Parathyroid adenoma (tissue), 2 donors: ENCODE data around the gene DYSF.

ENCODE experiments used
- H2AFZ ChIP-seq: fragments of 300-600 bp; sonication (generic); one replicate; pipeline ENCODE4 v1.7.0; 2017; ENCODE audit warnings: antibody characterized with exemption, mild to moderate bottlenecking
- H3K27ac ChIP-seq: fragments of 300-600 bp; sonication (generic); one replicate; pipeline ENCODE4 v1.7.0; 2017
- H3K27me3 ChIP-seq: fragments of 300-600 bp; sonication (generic); one replicate; pipeline ENCODE4 v1.7.0; 2017; ENCODE audit warnings: low read length; ENCODE audit not compliant: control insufficient read depth, insufficient read depth
- H3K36me3 ChIP-seq: fragments of 300-600 bp; sonication (generic); one replicate; pipeline ENCODE4 v1.7.0; 2017; ENCODE audit warnings: low read length; ENCODE audit not compliant: control insufficient read depth, insufficient read depth
- H3K4me1 ChIP-seq: fragments of 300-600 bp; sonication (generic); one replicate; pipeline ENCODE4 v1.7.0; 2017; ENCODE audit warnings: control low read depth
- H3K4me2 ChIP-seq: fragments of 300-600 bp; sonication (generic); one replicate; pipeline ENCODE4 v1.7.0; 2017; ENCODE audit warnings: low read length
- H3K4me3 ChIP-seq: fragments of 300-600 bp; sonication (generic); one replicate; pipeline ENCODE4 v1.7.0; 2017; ENCODE audit warnings: low read depth, low read length
- H3K79me2 ChIP-seq: fragments of 300-600 bp; sonication (generic); one replicate; pipeline ENCODE4 v1.7.0; 2017; ENCODE audit warnings: control low read depth
- H3K9ac ChIP-seq: fragments of 300-600 bp; sonication (generic); one replicate; pipeline ENCODE4 v1.7.0; 2017; ENCODE audit warnings: mild to moderate bottlenecking
- H3K9me3 ChIP-seq: fragments of 300-600 bp; sonication (generic); one replicate; pipeline ENCODE4 v1.7.0; 2017; ENCODE audit warnings: low read length; ENCODE audit not compliant: control insufficient read depth
- TF ChIP-seq, protein P1 (sequence below): fragments of 300-600 bp; sonication (generic); IDR thresholded peaks from one replicate; pipeline ENCODE4 v1.7.0; 2017; ENCODE audit warnings: antibody characterized with exemption, mild to moderate bottlenecking
- donor health status: primary hyperparathyroidism.

The DYSF gene

DNA sequence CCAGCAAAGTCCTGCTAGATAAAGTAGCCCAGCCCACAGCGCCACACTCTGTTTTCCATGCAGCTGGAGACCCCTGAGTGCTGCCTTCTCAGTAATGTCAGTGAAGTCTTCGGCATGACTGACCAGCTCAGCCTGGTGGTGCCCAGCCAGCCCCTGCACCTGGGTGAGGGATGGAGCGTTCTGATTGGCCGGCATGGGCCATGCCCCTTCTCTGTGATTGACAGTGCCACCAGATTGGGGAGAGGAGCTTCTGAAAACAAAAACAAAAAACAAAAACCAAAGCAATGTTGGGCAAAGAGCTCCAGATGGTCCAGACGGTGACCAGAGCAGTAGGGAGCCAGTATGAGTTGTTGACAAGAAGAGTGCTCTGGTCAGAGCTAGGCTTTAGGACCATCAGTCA lies 122.6 kb downstream of the DYSF start:
- Histone ChIP-seq H3K27me3 (no peaks in the 10 kb centered on the region), H3K36me3 (no peaks in the 10 kb centered on the region), H3K4me3 (no peak overlapping the region), H3K4me1 (no peaks in the 10 kb centered on the region), H3K79me2 (no peaks in the 10 kb centered on the region), H3K9me3 (no peaks in the 10 kb centered on the region), H2AFZ (no peak overlapping the region), H3K4me2 (no peak overlapping the region), H3K27ac (no peak overlapping the region), H3K9ac (no peak overlapping the region)
- TF ChIP-seq, protein P1, sequence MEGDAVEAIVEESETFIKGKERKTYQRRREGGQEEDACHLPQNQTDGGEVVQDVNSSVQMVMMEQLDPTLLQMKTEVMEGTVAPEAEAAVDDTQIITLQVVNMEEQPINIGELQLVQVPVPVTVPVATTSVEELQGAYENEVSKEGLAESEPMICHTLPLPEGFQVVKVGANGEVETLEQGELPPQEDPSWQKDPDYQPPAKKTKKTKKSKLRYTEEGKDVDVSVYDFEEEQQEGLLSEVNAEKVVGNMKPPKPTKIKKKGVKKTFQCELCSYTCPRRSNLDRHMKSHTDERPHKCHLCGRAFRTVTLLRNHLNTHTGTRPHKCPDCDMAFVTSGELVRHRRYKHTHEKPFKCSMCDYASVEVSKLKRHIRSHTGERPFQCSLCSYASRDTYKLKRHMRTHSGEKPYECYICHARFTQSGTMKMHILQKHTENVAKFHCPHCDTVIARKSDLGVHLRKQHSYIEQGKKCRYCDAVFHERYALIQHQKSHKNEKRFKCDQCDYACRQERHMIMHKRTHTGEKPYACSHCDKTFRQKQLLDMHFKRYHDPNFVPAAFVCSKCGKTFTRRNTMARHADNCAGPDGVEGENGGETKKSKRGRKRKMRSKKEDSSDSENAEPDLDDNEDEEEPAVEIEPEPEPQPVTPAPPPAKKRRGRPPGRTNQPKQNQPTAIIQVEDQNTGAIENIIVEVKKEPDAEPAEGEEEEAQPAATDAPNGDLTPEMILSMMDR: no peak

DNA sequence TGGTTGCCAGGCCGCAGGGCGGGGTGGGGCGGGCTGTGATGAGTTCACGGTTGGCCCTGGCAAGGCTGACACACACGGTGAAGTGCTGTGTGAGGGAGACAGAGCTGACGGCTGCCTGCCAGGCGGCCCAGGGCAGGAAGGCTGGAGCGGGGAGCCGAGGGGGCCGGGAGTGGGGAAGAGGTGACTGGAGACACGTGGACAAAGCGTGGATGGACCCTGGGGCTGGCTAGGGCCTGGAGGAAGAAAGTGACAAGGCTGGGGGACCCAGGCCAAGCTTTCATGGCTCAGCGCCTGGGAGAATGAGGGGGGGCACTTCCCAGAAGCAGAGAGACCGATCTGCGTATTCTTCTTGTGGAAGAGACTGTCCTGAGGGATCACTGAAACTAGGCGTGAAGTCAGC lies 123.2 kb downstream of the DYSF start:
- H3K79me2 ChIP-seq: no peaks in the 10 kb centered on the region
- H3K4me1 ChIP-seq: no peaks in the 10 kb centered on the region
- no peak overlapping the region for H3K27ac ChIP-seq
- H3K4me3 ChIP-seq: no peak overlapping the region
- H3K27me3 ChIP-seq: no peaks in the 10 kb centered on the region
- no peaks in the 10 kb centered on the region for H3K9me3 ChIP-seq
- H3K36me3 ChIP-seq: no peaks in the 10 kb centered on the region
- H2AFZ ChIP-seq: no peak overlapping the region
- no peak overlapping the region for H3K4me2 ChIP-seq
- no peak overlapping the region for H3K9ac ChIP-seq
- TF ChIP-seq, protein P1: no peak

DNA sequence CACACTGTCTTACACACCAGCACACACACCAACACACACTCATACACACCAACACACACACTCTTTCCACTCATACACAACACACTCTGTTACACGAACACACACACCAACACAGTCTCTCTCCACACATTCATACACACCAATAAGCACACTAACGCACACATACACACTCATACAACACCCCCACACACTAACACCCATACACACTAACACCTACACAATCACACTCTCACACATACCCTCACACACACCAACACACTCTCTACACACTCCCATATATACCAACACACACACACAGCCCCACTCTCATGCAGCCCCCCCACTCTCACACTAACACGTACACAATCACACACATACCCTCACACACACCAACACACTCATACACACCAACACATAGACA lies 123.8 kb downstream of the DYSF start:
- Histone ChIP-seq H3K79me2 (no peaks in the 10 kb centered on the region), H3K9ac (no peak overlapping the region), H3K4me2 (no peak overlapping the region), H3K4me1 (no peaks in the 10 kb centered on the region), H3K36me3 (no peaks in the 10 kb centered on the region), H3K27me3 (no peaks in the 10 kb centered on the region), H2AFZ (no peak overlapping the region), H3K9me3 (no peaks in the 10 kb centered on the region), H3K4me3 (no peak overlapping the region), H3K27ac (no peak overlapping the region)
- TF ChIP-seq, protein P1: no peak

DNA sequence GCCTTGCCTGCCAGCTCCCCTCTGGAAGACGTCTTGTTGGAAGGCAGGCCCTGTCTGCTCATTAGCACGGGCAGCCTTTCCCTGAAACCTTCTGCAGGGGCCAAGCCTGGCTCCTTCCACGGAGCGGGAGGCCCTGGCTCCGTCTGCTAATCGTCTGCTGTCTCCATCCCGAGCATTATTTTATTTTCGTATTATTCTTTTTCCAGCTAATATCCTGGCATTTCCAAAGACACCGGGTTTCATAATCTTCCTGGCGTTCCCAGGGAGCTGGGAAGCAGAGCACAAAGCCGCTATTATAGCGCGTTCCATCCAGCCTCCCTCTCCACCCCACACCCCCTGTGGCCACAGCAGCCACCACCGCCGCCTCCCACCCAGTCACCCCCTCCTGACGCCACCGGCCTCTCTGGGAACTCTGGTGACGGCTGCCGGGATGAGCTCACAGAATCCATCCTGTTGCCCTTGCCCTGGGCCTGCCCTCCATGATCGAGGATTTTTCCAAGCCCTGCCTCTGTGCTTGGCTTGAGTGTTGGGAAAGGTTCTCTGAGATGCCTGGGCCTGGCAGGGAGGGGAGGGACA lies 125.5 kb downstream of the DYSF start:
- H3K79me2 ChIP-seq: no peaks in the 10 kb centered on the region
- H3K27me3 ChIP-seq: no peaks in the 10 kb centered on the region
- H3K36me3 ChIP-seq: no peaks in the 10 kb centered on the region
- no peak overlapping the region for H3K27ac ChIP-seq
- no peak overlapping the region for H2AFZ ChIP-seq
- H3K9ac ChIP-seq: no peak overlapping the region
- H3K4me1 ChIP-seq: no peaks in the 10 kb centered on the region
- TF ChIP-seq, protein P1: no peak
- no peak overlapping the region for H3K4me3 ChIP-seq
- no peaks in the 10 kb centered on the region for H3K9me3 ChIP-seq
- H3K4me2 ChIP-seq: no peak overlapping the region

DNA sequence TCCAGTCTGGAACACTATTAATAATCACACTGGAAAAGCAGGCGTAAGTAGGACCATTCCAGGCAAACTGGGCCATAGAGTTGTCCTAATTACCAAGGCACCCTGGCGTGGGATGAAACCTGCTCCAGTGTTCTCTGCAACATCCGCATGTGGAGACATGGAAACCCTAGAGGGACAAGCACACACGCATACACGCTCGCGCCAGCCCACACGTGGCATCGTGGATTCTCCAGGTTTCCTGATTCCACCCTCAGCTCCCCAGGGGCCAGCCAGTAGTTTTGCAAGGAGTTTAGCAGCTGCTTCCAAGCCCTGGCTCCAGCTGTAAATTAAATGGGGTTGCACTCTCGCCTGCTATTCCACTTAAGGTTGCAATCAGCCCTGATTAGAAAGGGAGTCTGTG lies 127.7 kb downstream of the DYSF start:
- Histone ChIP-seq H3K4me1 (peaks cover 2% of the 10 kb centered on the region), H2AFZ (no peak overlapping the region), H3K27me3 (no peaks in the 10 kb centered on the region), H3K27ac (no peak overlapping the region), H3K79me2 (no peaks in the 10 kb centered on the region), H3K9ac (no peak overlapping the region), H3K4me2 (no peak overlapping the region), H3K9me3 (no peaks in the 10 kb centered on the region), H3K4me3 (no peak overlapping the region), H3K36me3 (no peaks in the 10 kb centered on the region)
- TF ChIP-seq, protein P1: no peak
